ENCODE data around the gene CTPS2.

Gene CTPS2

DNA sequence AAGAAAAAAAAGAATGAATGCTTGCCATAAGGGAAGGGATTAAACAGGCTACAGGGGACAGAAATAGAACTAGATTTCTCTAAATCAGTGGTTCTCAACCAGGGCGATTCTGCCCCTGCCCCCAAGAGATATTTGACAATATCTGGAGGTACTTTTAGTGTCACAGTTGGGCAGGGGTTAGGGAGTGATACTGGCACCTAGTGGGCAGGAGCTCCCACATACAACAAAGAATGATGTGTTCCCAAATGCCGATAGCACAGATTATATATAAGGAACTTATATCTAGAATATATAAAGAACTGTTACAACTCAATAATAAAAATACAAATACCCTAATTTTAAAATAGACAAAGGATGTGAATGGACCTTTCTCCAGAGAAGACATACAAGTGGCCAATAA, 47.8 kb downstream of the CTPS2 start:
- no peak for FAIRE-seq
- DNase-seq (ENCODE audit: insufficient read length, low spot score), result no peak
- no peak for TF ChIP-seq CTCF (IDR thresholded peaks at IDR 0.05; ENCODE audit: insufficient read depth, missing control alignments)

GRCh38 chrX:16664074-16664473, 48.4 kb downstream of the CTPS2 start:
- FAIRE-seq, result no peak
- no peak for DNase-seq (ENCODE audit: insufficient read length, low spot score)
- no peak for TF ChIP-seq CTCF (IDR thresholded peaks at IDR 0.05; ENCODE audit: insufficient read depth, missing control alignments)

- FAIRE-seq (no peak), DNase-seq (ENCODE audit: insufficient read length, low spot score) (no peak)
- no peak for TF ChIP-seq CTCF (IDR thresholded peaks at IDR 0.05; ENCODE audit: insufficient read depth, missing control alignments)
Observed at GRCh38 chrX:16662402-16662801, 50.1 kb downstream of the CTPS2 start.

GRCh38 chrX:16661495-16661894, 51.0 kb downstream of the CTPS2 start:
- DNase-seq (ENCODE audit: insufficient read length, low spot score) (no peak), FAIRE-seq (no peak)
- TF ChIP-seq CTCF (IDR thresholded peaks at IDR 0.05; ENCODE audit: insufficient read depth, missing control alignments), result no peak

DNA sequence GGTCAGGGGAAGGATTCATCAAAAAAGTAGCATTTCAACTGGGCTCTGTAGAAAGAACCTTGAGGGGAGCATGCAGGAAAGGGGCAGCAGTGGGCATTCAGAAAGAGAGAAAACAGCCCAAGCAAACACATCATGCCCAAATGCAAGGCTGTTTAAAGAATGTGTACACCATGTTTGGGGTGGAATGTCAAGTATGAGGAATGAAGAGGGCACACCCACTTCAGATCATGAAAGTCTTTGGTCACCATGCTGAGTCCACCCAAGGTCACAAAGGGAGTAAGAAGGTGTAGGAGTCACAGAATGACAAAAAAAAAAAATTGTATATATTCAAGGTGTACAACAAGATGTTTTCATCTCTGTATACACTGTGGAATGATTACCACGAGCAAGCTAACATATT, 53.1 kb downstream of the CTPS2 start:
- no peak for TF ChIP-seq CTCF (IDR thresholded peaks at IDR 0.05; ENCODE audit: insufficient read depth, missing control alignments)
- FAIRE-seq, result no peak
- no peak for DNase-seq (ENCODE audit: insufficient read length, low spot score)

GRCh38 chrX:16658284-16658683, 54.2 kb downstream of the CTPS2 start:
- no peak for DNase-seq (ENCODE audit: insufficient read length, low spot score)
- FAIRE-seq, result no peak
- no peak for TF ChIP-seq CTCF (IDR thresholded peaks at IDR 0.05; ENCODE audit: insufficient read depth, missing control alignments)

DNA sequence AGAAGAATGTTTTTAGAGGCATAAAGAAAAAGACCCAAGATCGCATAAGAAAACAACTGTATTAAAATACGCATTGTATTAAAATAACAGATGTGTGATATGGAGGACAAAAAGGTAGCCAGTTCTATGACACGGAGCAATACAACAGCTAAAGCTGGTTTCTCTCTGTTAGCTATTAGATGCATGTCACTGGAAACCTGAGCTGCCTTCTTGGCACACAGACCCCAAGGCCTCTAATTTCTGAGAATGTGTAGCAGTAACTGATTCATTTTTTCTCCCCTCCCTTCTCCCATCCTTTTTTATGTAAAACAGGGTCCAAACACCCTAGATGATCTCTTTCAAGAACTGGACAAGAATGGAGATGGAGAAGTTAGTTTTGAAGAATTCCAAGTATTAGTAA, 58.4 kb downstream of the CTPS2 start:
- DNase-seq (ENCODE audit: insufficient read length, low spot score) (no peak), FAIRE-seq (no peak)
- no peak for TF ChIP-seq CTCF (IDR thresholded peaks at IDR 0.05; ENCODE audit: insufficient read depth, missing control alignments)

All from D721Med (cell line).